ENCODE measurements around the gene RBMX.

Gene RBMX

GRCh38 chrX:136856050-136856449 is 24.5 kb downstream of the RBMX start:
- no peak for DNase-seq (ENCODE audit: low read depth)
- H3K4me3 ChIP-seq (ENCODE audit: low read depth, low read length) = no peak overlapping the region
- no peak for TF ChIP-seq CTCF (IDR thresholded peaks at IDR 0.05; ENCODE audit: control insufficient read depth, extremely low read depth, insufficient read depth)

GRCh38 chrX:136851526-136851925 is 29.0 kb downstream of the RBMX start:
- DNase-seq (ENCODE audit: low read depth) = no peak
- TF ChIP-seq CTCF (IDR thresholded peaks at IDR 0.05; ENCODE audit: control insufficient read depth, extremely low read depth, insufficient read depth) = no peak
- H3K4me3 ChIP-seq (ENCODE audit: low read depth, low read length) = no peak overlapping the region

GRCh38 chrX:136850441-136851175 is 29.9 kb downstream of the RBMX start:
- no peak overlapping the region for H3K4me3 ChIP-seq (ENCODE audit: low read depth, low read length)
- no peak for TF ChIP-seq CTCF (IDR thresholded peaks at IDR 0.05; ENCODE audit: control insufficient read depth, extremely low read depth, insufficient read depth)
- DNase-seq (ENCODE audit: low read depth) = no peak

GRCh38 chrX:136849395-136849794 is 31.1 kb downstream of the RBMX start:
- no peak overlapping the region for H3K4me3 ChIP-seq (ENCODE audit: low read depth, low read length)

GRCh38 chrX:136847874-136848273 is 32.7 kb downstream of the RBMX start:
- no peak for TF ChIP-seq CTCF (IDR thresholded peaks at IDR 0.05; ENCODE audit: control insufficient read depth, extremely low read depth, insufficient read depth)
- no peak overlapping the region for H3K4me3 ChIP-seq (ENCODE audit: low read depth, low read length)
- DNase-seq (ENCODE audit: low read depth) = no peak

More at GRCh38 chrX:136849395-136849794, 31.1 kb downstream of the RBMX start:
- TF ChIP-seq CTCF (IDR thresholded peaks at IDR 0.05; ENCODE audit: control insufficient read depth, extremely low read depth, insufficient read depth) = no peak
- DNase-seq (ENCODE audit: low read depth) = no peak

- no peak for DNase-seq (ENCODE audit: low read depth)
- H3K4me3 ChIP-seq (ENCODE audit: low read depth, low read length) = no peak overlapping the region
- TF ChIP-seq CTCF (IDR thresholded peaks at IDR 0.05; ENCODE audit: control insufficient read depth, extremely low read depth, insufficient read depth) = no peak
Measured at GRCh38 chrX:136839196-136839595, 41.3 kb downstream of the RBMX start.

- no peak for TF ChIP-seq CTCF (IDR thresholded peaks at IDR 0.05; ENCODE audit: control insufficient read depth, extremely low read depth, insufficient read depth)
- DNase-seq (ENCODE audit: low read depth) = no peak
- no peak overlapping the region for H3K4me3 ChIP-seq (ENCODE audit: low read depth, low read length)
Measured at GRCh38 chrX:136835761-136836160, 44.8 kb downstream of the RBMX start.
